Effector memory CD4-positive, alpha-beta T cell (primary cell): ENCODE data around the gene BZW1.

ENCODE experiments used
- DNase-seq, 3 donors: peaks; one replicate each; pipeline ENCODE4 v3.0.0-alpha.2; 2020
- H3K27ac ChIP-seq: 2 replicates; pipeline ENCODE4 v1.7.0; 2013; ENCODE audit warnings: mild to moderate bottlenecking, low read length, moderate library complexity; ENCODE audit not compliant: insufficient read depth, poor library complexity, severe bottlenecking
- H3K27me3 ChIP-seq: replicated peaks from 2 replicates; pipeline ENCODE4 v1.7.0; 2013; ENCODE audit warnings: mild to moderate bottlenecking, low read length; ENCODE audit not compliant: insufficient read depth, control insufficient read depth, poor library complexity, severe bottlenecking
- H3K36me3 ChIP-seq: 2 replicates; pipeline ENCODE4 v1.7.0; 2013; ENCODE audit warnings: mild to moderate bottlenecking, low read length, moderate library complexity; ENCODE audit not compliant: control insufficient read depth, insufficient read depth
- H3K4me1 ChIP-seq: 2 replicates; pipeline ENCODE4 v1.7.0; 2013; ENCODE audit warnings: low read length, mild to moderate bottlenecking; ENCODE audit not compliant: control insufficient read depth, insufficient read depth, poor library complexity, severe bottlenecking
- H3K4me3 ChIP-seq: 2 replicates; pipeline ENCODE4 v1.7.0; 2013; ENCODE audit warnings: low read length, low read depth, mild to moderate bottlenecking; ENCODE audit not compliant: insufficient read depth, poor library complexity, severe bottlenecking
- H3K9me3 ChIP-seq: 2 replicates; pipeline ENCODE4 v1.7.0; 2013; ENCODE audit warnings: mild to moderate bottlenecking, low read length, moderate library complexity; ENCODE audit not compliant: control insufficient read depth

The BZW1 gene

GRCh38 chr2:200828104-200828503, 16.4 kb downstream of the BZW1 start:
- peaks cover 4% of the 10 kb centered on the region for H3K36me3 ChIP-seq
- no peaks in the 10 kb centered on the region for H3K9me3 ChIP-seq
- no peak for DNase-seq
- H3K4me1 ChIP-seq: no peaks in the 10 kb centered on the region
- no peak overlapping the region for H3K4me3 ChIP-seq
- no peak overlapping the region for H3K27ac ChIP-seq
- no peaks in the 10 kb centered on the region for H3K27me3 ChIP-seq

GRCh38 chr2:200828572-200829257, 17.0 kb downstream of the BZW1 start:
- Histone ChIP-seq H3K36me3 (peaks cover 4% of the 10 kb centered on the region), H3K27me3 (no peaks in the 10 kb centered on the region), H3K9me3 (no peaks in the 10 kb centered on the region), H3K4me1 (no peaks in the 10 kb centered on the region), H3K4me3 (no peak overlapping the region), H3K27ac (no peak overlapping the region)
- no peak for DNase-seq

GRCh38 chr2:200829258-200829655, 17.5 kb downstream of the BZW1 start:
- no peak for DNase-seq
- Histone ChIP-seq H3K27ac (no peak overlapping the region), H3K4me3 (no peak overlapping the region), H3K36me3 (no peaks in the 10 kb centered on the region), H3K27me3 (no peaks in the 10 kb centered on the region), H3K9me3 (no peaks in the 10 kb centered on the region), H3K4me1 (no peaks in the 10 kb centered on the region)

GRCh38 chr2:200834701-200835100, 23.0 kb downstream of the BZW1 start:
- no peaks in the 10 kb centered on the region for H3K36me3 ChIP-seq
- no peak for DNase-seq
- H3K9me3 ChIP-seq: peaks cover 7% of the 10 kb centered on the region
- H3K4me3 ChIP-seq: no peak overlapping the region
- H3K4me1 ChIP-seq: no peaks in the 10 kb centered on the region
- no peak overlapping the region for H3K27ac ChIP-seq
- no peaks in the 10 kb centered on the region for H3K27me3 ChIP-seq

- Histone ChIP-seq H3K36me3 (no peaks in the 10 kb centered on the region), H3K4me1 (no peaks in the 10 kb centered on the region), H3K27me3 (no peaks in the 10 kb centered on the region), H3K4me3 (no peak overlapping the region), H3K9me3 (peaks cover 7% of the 10 kb centered on the region), H3K27ac (no peak overlapping the region)
- no peak for DNase-seq
Observed at GRCh38 chr2:200839513-200839912, 27.8 kb downstream of the BZW1 start.

GRCh38 chr2:200843993-200844948, 32.6 kb downstream of the BZW1 start:
- Histone ChIP-seq H3K27ac (no peak overlapping the region), H3K36me3 (no peaks in the 10 kb centered on the region), H3K9me3 (no peaks in the 10 kb centered on the region), H3K4me3 (no peak overlapping the region), H3K27me3 (no peaks in the 10 kb centered on the region), H3K4me1 (no peaks in the 10 kb centered on the region)
- no peak for DNase-seq

GRCh38 chr2:200845194-200845593, 33.5 kb downstream of the BZW1 start:
- H3K27me3 ChIP-seq: no peaks in the 10 kb centered on the region
- no peaks in the 10 kb centered on the region for H3K9me3 ChIP-seq
- no peak overlapping the region for H3K27ac ChIP-seq
- no peak overlapping the region for H3K4me3 ChIP-seq
- H3K36me3 ChIP-seq: no peaks in the 10 kb centered on the region
- DNase-seq: no peak
- no peaks in the 10 kb centered on the region for H3K4me1 ChIP-seq

- no peak overlapping the region for H3K4me3 ChIP-seq
- H3K27ac ChIP-seq: no peak overlapping the region
- no peaks in the 10 kb centered on the region for H3K4me1 ChIP-seq
- H3K27me3 ChIP-seq: no peaks in the 10 kb centered on the region
- no peaks in the 10 kb centered on the region for H3K36me3 ChIP-seq
- H3K9me3 ChIP-seq: no peaks in the 10 kb centered on the region
- no peak for DNase-seq
Observed at GRCh38 chr2:200845669-200846325, 34.1 kb downstream of the BZW1 start.

GRCh38 chr2:200847269-200847668, 35.6 kb downstream of the BZW1 start:
- no peak for DNase-seq
- Histone ChIP-seq H3K27me3 (no peaks in the 10 kb centered on the region), H3K4me1 (no peaks in the 10 kb centered on the region), H3K9me3 (no peaks in the 10 kb centered on the region), H3K4me3 (no peak overlapping the region), H3K36me3 (peaks cover 5% of the 10 kb centered on the region), H3K27ac (no peak overlapping the region)

- no peaks in the 10 kb centered on the region for H3K27me3 ChIP-seq
- H3K36me3 ChIP-seq: peaks cover 12% of the 10 kb centered on the region
- H3K27ac ChIP-seq: no peak overlapping the region
- DNase-seq: no peak
- no peaks in the 10 kb centered on the region for H3K4me1 ChIP-seq
- H3K9me3 ChIP-seq: no peaks in the 10 kb centered on the region
- no peak overlapping the region for H3K4me3 ChIP-seq
Observed at GRCh38 chr2:200847939-200848338, 36.2 kb downstream of the BZW1 start.
